ENCODE results near the gene ANKLE2.

ANKLE2 gene

GRCh38 chr12:132741620-132742019 lies 20.0 kb downstream of the ANKLE2 start:
- no peaks in the 10 kb centered on the region for H3K27me3 ChIP-seq (ENCODE audit: insufficient read depth, poor library complexity, severe bottlenecking)
- no peak overlapping the region for H3K27ac ChIP-seq (replicated peaks)
- no peak overlapping the region for H3K4me3 ChIP-seq (replicated peaks; ENCODE audit: insufficient read depth, low read length)
- no peak for DNase-seq (ENCODE audit: low read depth in 1 of 2, low spot score in 1 of 2)
- TF ChIP-seq, protein P1, sequence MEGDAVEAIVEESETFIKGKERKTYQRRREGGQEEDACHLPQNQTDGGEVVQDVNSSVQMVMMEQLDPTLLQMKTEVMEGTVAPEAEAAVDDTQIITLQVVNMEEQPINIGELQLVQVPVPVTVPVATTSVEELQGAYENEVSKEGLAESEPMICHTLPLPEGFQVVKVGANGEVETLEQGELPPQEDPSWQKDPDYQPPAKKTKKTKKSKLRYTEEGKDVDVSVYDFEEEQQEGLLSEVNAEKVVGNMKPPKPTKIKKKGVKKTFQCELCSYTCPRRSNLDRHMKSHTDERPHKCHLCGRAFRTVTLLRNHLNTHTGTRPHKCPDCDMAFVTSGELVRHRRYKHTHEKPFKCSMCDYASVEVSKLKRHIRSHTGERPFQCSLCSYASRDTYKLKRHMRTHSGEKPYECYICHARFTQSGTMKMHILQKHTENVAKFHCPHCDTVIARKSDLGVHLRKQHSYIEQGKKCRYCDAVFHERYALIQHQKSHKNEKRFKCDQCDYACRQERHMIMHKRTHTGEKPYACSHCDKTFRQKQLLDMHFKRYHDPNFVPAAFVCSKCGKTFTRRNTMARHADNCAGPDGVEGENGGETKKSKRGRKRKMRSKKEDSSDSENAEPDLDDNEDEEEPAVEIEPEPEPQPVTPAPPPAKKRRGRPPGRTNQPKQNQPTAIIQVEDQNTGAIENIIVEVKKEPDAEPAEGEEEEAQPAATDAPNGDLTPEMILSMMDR (IDR thresholded peaks at IDR 0.05; ENCODE audit: insufficient read depth, low read length): no peak
- TF ChIP-seq REST (IDR thresholded peaks at IDR 0.05; ENCODE audit: insufficient replicate concordance, low read depth) (no peak), GABPA (IDR thresholded peaks at IDR 0.05; ENCODE audit: low read depth) (no peak), SPI1 (IDR thresholded peaks at IDR 0.05; ENCODE audit: borderline replicate concordance, low read depth) (no peak), POLR2AphosphoS5 (IDR thresholded peaks at IDR 0.05; ENCODE audit: low read depth) (no peak)

- no peak overlapping the region for H3K4me3 ChIP-seq (replicated peaks; ENCODE audit: insufficient read depth, low read length)
- TF ChIP-seq GABPA (IDR thresholded peaks at IDR 0.05; ENCODE audit: low read depth): no peak
- TF ChIP-seq POLR2AphosphoS5 (IDR thresholded peaks at IDR 0.05; ENCODE audit: low read depth): no peak
- no peak for TF ChIP-seq REST (IDR thresholded peaks at IDR 0.05; ENCODE audit: insufficient replicate concordance, low read depth)
- TF ChIP-seq, protein P1 (IDR thresholded peaks at IDR 0.05; ENCODE audit: insufficient read depth, low read length): no peak
- no peak for TF ChIP-seq SPI1 (IDR thresholded peaks at IDR 0.05; ENCODE audit: borderline replicate concordance, low read depth)
- DNase-seq (ENCODE audit: low read depth in 1 of 2, low spot score in 1 of 2): no peak
- H3K27ac ChIP-seq (replicated peaks): no peak overlapping the region
- no peaks in the 10 kb centered on the region for H3K27me3 ChIP-seq (ENCODE audit: insufficient read depth, poor library complexity, severe bottlenecking)
These were observed 21.0 kb downstream of the ANKLE2 start for GRCh38 chr12:132740652-132741051.

DNA sequence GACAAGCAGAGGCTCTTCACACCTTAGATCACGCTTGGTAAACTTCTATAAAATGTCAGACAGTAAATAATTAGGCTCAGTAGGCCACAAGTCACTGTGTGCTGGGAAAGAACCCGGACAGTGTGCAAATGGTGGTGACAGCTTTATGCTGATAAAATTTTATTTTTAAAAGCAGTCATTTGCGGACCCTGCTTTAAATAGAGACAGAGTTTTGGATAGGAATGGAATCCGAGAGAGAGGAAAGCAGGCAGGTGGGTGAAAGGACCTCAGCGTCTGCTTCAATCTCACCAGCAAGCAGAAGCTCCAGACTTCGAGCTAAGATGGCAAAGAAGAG lies 21.4 kb downstream of the ANKLE2 start:
- no peak overlapping the region for H3K27ac ChIP-seq (replicated peaks)
- no peak for TF ChIP-seq GABPA (IDR thresholded peaks at IDR 0.05; ENCODE audit: low read depth)
- TF ChIP-seq SPI1 (IDR thresholded peaks at IDR 0.05; ENCODE audit: borderline replicate concordance, low read depth): no peak
- TF ChIP-seq, protein P1 (IDR thresholded peaks at IDR 0.05; ENCODE audit: insufficient read depth, low read length): no peak
- no peak for TF ChIP-seq POLR2AphosphoS5 (IDR thresholded peaks at IDR 0.05; ENCODE audit: low read depth)
- TF ChIP-seq REST (IDR thresholded peaks at IDR 0.05; ENCODE audit: insufficient replicate concordance, low read depth): no peak
- H3K27me3 ChIP-seq (ENCODE audit: insufficient read depth, poor library complexity, severe bottlenecking): no peaks in the 10 kb centered on the region
- no peak for DNase-seq (ENCODE audit: low read depth in 1 of 2, low spot score in 1 of 2)
- no peak overlapping the region for H3K4me3 ChIP-seq (replicated peaks; ENCODE audit: insufficient read depth, low read length)
